BLaER1 (cell line): ENCODE results near the gene PLSCR2.

Experiments
- H3K27ac ChIP-seq: shearing (Covaris generic); formaldehyde crosslinking; 2 replicates; pipeline ENCODE4 v1.8.1; 2022
- H3K27me3 ChIP-seq: shearing (Covaris generic); formaldehyde crosslinking; 2 replicates; pipeline ENCODE4 v1.8.1; 2022
- H3K36me3 ChIP-seq: shearing (Covaris generic); formaldehyde crosslinking; 2 replicates; pipeline ENCODE4 v1.8.1; 2022
- H3K4me1 ChIP-seq: shearing (Covaris generic); formaldehyde crosslinking; 2 replicates; pipeline ENCODE4 v1.8.1; 2022
- H3K4me2 ChIP-seq: shearing (Covaris generic); formaldehyde crosslinking; 2 replicates; pipeline ENCODE4 v1.8.1; 2022
- H3K4me3 ChIP-seq: shearing (Covaris generic); formaldehyde crosslinking; 2 replicates; pipeline ENCODE4 v1.8.1; 2022
- H3K9ac ChIP-seq: shearing (Covaris generic); formaldehyde crosslinking; 2 replicates; pipeline ENCODE4 v1.8.1; 2022
- H3K9me3 ChIP-seq: shearing (Covaris generic); formaldehyde crosslinking; 2 replicates; pipeline ENCODE4 v1.8.1; 2022
- H4K20me1 ChIP-seq: shearing (Covaris generic); formaldehyde crosslinking; 2 replicates; pipeline ENCODE4 v1.8.1; 2022
- Cebpa-rat ChIP-seq: shearing (Covaris generic); IDR thresholded peaks from 2 replicates; pipeline ENCODE4 v1.8.1; 2022

Gene PLSCR2

GRCh38 chr3:146390957-146391356, 78.4 kb downstream of the PLSCR2 start:
- Histone ChIP-seq H3K4me3 (no peak overlapping the region), H3K4me2 (no peak overlapping the region), H4K20me1 (no peaks in the 10 kb centered on the region), H3K27ac (no peak overlapping the region), H3K9me3 (no peaks in the 10 kb centered on the region), H3K4me1 (no peaks in the 10 kb centered on the region), H3K9ac (no peak overlapping the region), H3K27me3 (no peaks in the 10 kb centered on the region), H3K36me3 (no peaks in the 10 kb centered on the region)
- no peak for TF ChIP-seq Cebpa-rat

- Histone ChIP-seq H3K4me1 (no peaks in the 10 kb centered on the region), H3K9me3 (no peaks in the 10 kb centered on the region), H3K4me2 (no peak overlapping the region), H3K4me3 (no peak overlapping the region), H4K20me1 (no peaks in the 10 kb centered on the region), H3K27ac (no peak overlapping the region), H3K36me3 (no peaks in the 10 kb centered on the region), H3K27me3 (no peaks in the 10 kb centered on the region), H3K9ac (no peak overlapping the region)
- TF ChIP-seq Cebpa-rat, result no peak
Measured at GRCh38 chr3:146390006-146390772, 79.2 kb downstream of the PLSCR2 start.

- H4K20me1 ChIP-seq, result no peaks in the 10 kb centered on the region
- no peak overlapping the region for H3K4me3 ChIP-seq
- H3K4me1 ChIP-seq, result no peaks in the 10 kb centered on the region
- no peak overlapping the region for H3K27ac ChIP-seq
- no peaks in the 10 kb centered on the region for H3K9me3 ChIP-seq
- H3K27me3 ChIP-seq, result no peaks in the 10 kb centered on the region
- TF ChIP-seq Cebpa-rat, result no peak
- H3K9ac ChIP-seq, result no peak overlapping the region
- H3K4me2 ChIP-seq, result no peak overlapping the region
- H3K36me3 ChIP-seq, result no peaks in the 10 kb centered on the region
Measured at GRCh38 chr3:146387566-146387965, 81.8 kb downstream of the PLSCR2 start.

- no peak for TF ChIP-seq Cebpa-rat
- Histone ChIP-seq H3K4me2 (no peak overlapping the region), H3K4me1 (no peaks in the 10 kb centered on the region), H3K27me3 (no peaks in the 10 kb centered on the region), H3K9ac (no peak overlapping the region), H3K27ac (no peak overlapping the region), H3K4me3 (no peak overlapping the region), H3K9me3 (no peaks in the 10 kb centered on the region), H3K36me3 (no peaks in the 10 kb centered on the region), H4K20me1 (no peaks in the 10 kb centered on the region)
Measured at GRCh38 chr3:146386936-146387335, 82.4 kb downstream of the PLSCR2 start.

GRCh38 chr3:146384786-146385185, 84.6 kb downstream of the PLSCR2 start:
- Histone ChIP-seq H3K9me3 (no peaks in the 10 kb centered on the region), H3K27me3 (no peaks in the 10 kb centered on the region), H3K36me3 (no peaks in the 10 kb centered on the region), H3K4me2 (no peak overlapping the region), H3K4me3 (no peak overlapping the region), H4K20me1 (no peaks in the 10 kb centered on the region), H3K27ac (no peak overlapping the region), H3K9ac (no peak overlapping the region), H3K4me1 (no peaks in the 10 kb centered on the region)
- no peak for TF ChIP-seq Cebpa-rat
